ENCODE measurements around the gene ZNF423. TPM values are rescaled to one million over a fixed set of nuclear protein-coding genes. Genes with fewer than 3 reads are reported as not detected.

Gene ZNF423
- total and polyA plus RNA-seq, 4 donors, result 1.1 to 14.8 (median 3.3) TPM

DNA sequence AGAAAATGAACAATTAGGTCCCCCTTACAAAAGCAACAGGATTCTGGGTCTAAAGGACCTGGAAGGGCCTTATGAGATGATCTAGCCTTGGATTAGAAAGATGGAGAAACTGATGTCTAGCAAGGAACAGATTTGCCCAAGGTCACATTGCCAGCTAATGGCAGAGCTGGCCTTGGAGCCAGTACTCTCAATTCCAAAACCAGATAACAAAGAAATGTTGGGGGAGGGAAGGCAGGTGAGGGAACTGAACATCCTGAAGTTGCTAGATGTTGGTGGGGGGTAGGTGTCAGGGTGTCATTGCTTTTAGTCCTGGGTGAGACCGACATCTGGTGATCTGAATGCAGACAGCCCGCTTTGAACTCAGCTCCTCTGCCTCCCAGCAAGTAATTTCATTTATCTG lies 11.3 kb upstream of the ZNF423 start:
- H3K27ac ChIP-seq (ENCODE audit: low read depth in 1 of 2, low read length in 1 of 2), result no peak overlapping the region
- no peak for DNase-seq
- H3K4me1 ChIP-seq (ENCODE audit: control insufficient read depth in 5 of 5, insufficient read depth in 5 of 5, low read length in 5 of 5), result peaks cover 0 to 26% (median 4%) of the 10 kb centered on the region in 5 donors
- no peaks in the 10 kb centered on the region for H3K9me3 ChIP-seq (ENCODE audit: control insufficient read depth in 4 of 4, insufficient read depth in 3 of 4, low read length in 3 of 4)
- H3K9ac ChIP-seq (ENCODE audit: insufficient read depth in 1 of 2, low read length in 2 of 2), result no peak overlapping the region
- TF ChIP-seq, protein P1, sequence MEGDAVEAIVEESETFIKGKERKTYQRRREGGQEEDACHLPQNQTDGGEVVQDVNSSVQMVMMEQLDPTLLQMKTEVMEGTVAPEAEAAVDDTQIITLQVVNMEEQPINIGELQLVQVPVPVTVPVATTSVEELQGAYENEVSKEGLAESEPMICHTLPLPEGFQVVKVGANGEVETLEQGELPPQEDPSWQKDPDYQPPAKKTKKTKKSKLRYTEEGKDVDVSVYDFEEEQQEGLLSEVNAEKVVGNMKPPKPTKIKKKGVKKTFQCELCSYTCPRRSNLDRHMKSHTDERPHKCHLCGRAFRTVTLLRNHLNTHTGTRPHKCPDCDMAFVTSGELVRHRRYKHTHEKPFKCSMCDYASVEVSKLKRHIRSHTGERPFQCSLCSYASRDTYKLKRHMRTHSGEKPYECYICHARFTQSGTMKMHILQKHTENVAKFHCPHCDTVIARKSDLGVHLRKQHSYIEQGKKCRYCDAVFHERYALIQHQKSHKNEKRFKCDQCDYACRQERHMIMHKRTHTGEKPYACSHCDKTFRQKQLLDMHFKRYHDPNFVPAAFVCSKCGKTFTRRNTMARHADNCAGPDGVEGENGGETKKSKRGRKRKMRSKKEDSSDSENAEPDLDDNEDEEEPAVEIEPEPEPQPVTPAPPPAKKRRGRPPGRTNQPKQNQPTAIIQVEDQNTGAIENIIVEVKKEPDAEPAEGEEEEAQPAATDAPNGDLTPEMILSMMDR (IDR thresholded peaks at IDR 0.05; ENCODE audit: control extremely low read depth, extremely low read depth), result no peak
- no peak for ATAC-seq (ENCODE audit: insufficient read depth, low FRiP score)
- no peaks in the 10 kb centered on the region for H3K27me3 ChIP-seq (ENCODE audit: control insufficient read depth in 3 of 3, insufficient read depth in 3 of 3, low read length in 2 of 3)
- H3K4me3 ChIP-seq, result no peak overlapping the region
- WGBS, 2 donors, result 92 to 97% methylated on average over 2 of the region's 2 CpGs
- H3K36me3 ChIP-seq (ENCODE audit: control insufficient read depth in 4 of 4, insufficient read depth in 4 of 4, low read length in 4 of 4), result no peaks in the 10 kb centered on the region

DNA sequence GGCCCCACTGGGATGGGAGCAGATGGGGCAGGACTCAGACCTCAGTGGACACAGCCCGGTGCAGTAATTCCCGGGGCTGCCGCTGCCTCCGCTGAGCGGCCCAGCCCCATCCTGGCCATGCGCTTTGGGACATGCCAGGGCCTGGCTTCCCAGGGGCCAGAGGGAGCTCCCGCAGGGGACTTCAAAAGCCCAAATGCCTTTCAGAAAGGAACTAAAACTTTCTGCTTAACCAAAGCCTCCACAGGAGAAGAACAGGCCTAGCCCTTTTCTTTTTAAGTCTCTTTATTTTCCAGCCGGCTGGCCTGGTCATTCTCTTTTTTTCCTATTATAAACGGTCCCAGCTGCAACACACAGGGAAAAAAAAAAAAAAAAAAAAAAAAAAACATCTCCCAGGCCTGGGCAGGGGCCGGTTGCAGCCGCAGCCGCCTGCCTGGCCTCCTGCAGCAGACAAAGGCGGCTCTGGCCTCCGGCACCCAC lies 10.7 kb upstream of the ZNF423 start:
- no peaks in the 10 kb centered on the region for H3K27me3 ChIP-seq (ENCODE audit: control insufficient read depth in 3 of 3, insufficient read depth in 3 of 3, low read length in 2 of 3)
- no peak for ATAC-seq (ENCODE audit: insufficient read depth, low FRiP score)

DNA sequence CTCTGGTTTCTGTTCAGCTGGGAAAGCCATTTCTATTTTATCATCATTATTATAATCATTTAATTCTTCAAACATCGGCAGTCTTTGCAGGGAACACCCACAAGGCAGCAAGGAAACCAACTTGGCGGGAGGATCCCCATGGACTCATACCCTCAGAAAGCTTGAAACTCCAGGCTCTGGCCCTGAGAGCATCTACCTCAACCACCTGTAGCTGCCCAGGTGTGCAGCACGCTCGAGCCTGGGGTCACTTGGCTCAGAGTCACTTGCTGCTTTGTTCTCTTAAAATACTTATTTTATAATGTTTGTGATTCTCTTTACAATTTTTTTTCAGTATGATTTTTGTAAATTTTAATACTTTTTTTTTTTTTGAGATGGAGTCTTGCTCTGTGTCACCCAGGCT lies 6.8 kb upstream of the ZNF423 start:
- WGBS, 2 donors, result 80 to 84% methylated on average over 4 of the region's 4 CpGs
- TF ChIP-seq, protein P1 (IDR thresholded peaks at IDR 0.05; ENCODE audit: control extremely low read depth, extremely low read depth), result no peak
- no peaks in the 10 kb centered on the region for H3K9me3 ChIP-seq (ENCODE audit: control insufficient read depth in 4 of 4, insufficient read depth in 3 of 4, low read length in 3 of 4)
- H3K9ac ChIP-seq (ENCODE audit: insufficient read depth in 1 of 2, low read length in 2 of 2), result no peak overlapping the region
- H3K36me3 ChIP-seq (ENCODE audit: control insufficient read depth in 4 of 4, insufficient read depth in 4 of 4, low read length in 4 of 4), result no peaks in the 10 kb centered on the region
- ATAC-seq (ENCODE audit: insufficient read depth, low FRiP score) (no peak), DNase-seq (no peak)
- H3K4me1 ChIP-seq (ENCODE audit: control insufficient read depth in 5 of 5, insufficient read depth in 5 of 5, low read length in 5 of 5), result peaks cover 0 to 34% (median 9%) of the 10 kb centered on the region in 5 donors
- no peaks in the 10 kb centered on the region for H3K27me3 ChIP-seq (ENCODE audit: control insufficient read depth in 3 of 3, insufficient read depth in 3 of 3, low read length in 2 of 3)
- no peak overlapping the region for H3K27ac ChIP-seq (ENCODE audit: low read depth in 1 of 2, low read length in 1 of 2)
- no peak overlapping the region for H3K4me3 ChIP-seq

More for the DNA sequence above, 10.7 kb upstream of the ZNF423 start:
- no peak overlapping the region for H3K9ac ChIP-seq (ENCODE audit: insufficient read depth in 1 of 2, low read length in 2 of 2)
- H3K36me3 ChIP-seq (ENCODE audit: control insufficient read depth in 4 of 4, insufficient read depth in 4 of 4, low read length in 4 of 4), result no peaks in the 10 kb centered on the region
- peak in 2 of 3 donors; percentile 72 to 77 for DNase-seq
- peaks cover 0 to 30% (median 4%) of the 10 kb centered on the region in 5 donors for H3K4me1 ChIP-seq (ENCODE audit: control insufficient read depth in 5 of 5, insufficient read depth in 5 of 5, low read length in 5 of 5)
- TF ChIP-seq, protein P1 (IDR thresholded peaks at IDR 0.05; ENCODE audit: control extremely low read depth, extremely low read depth), result no peak
- H3K9me3 ChIP-seq (ENCODE audit: control insufficient read depth in 4 of 4, insufficient read depth in 3 of 4, low read length in 3 of 4), result no peaks in the 10 kb centered on the region
- no peak overlapping the region for H3K27ac ChIP-seq (ENCODE audit: low read depth in 1 of 2, low read length in 1 of 2)
- H3K4me3 ChIP-seq, result no peak overlapping the region
- 84 to 86% methylated on average over 14 of the region's 14 CpGs for WGBS, 2 donors

DNA sequence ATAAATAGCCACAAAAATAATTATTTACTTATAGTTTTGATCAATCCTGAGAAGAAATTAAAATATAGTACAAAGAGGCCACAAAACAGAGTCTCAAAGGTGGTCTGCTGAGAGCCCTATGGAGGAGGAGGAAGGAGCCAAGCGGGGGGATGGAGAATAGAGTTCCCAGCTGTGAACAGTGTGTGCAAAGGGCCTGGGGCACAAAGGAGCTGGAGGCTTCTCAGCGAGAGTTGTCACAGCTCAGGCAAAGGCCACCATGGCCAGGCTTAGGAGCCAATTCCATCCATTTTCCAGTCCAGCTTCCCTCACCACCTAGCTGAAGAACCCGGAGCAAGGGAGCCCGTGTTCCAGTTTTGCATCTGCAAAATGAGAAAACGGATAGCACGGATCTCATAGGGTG lies 5.4 kb upstream of the ZNF423 start:
- no peak overlapping the region for H3K9ac ChIP-seq (ENCODE audit: insufficient read depth in 1 of 2, low read length in 2 of 2)
- 96 to 98% methylated on average over 6 of the region's 6 CpGs for WGBS, 2 donors
- H3K4me1 ChIP-seq (ENCODE audit: control insufficient read depth in 5 of 5, insufficient read depth in 5 of 5, low read length in 5 of 5), result peaks cover 0 to 25% (median 8%) of the 10 kb centered on the region in 5 donors
- DNase-seq, result no peak
- peak overlapping the region in 1 of 2 donors; percentile 10 for H3K27ac ChIP-seq (ENCODE audit: low read depth in 1 of 2, low read length in 1 of 2)
- TF ChIP-seq, protein P1 (IDR thresholded peaks at IDR 0.05; ENCODE audit: control extremely low read depth, extremely low read depth), result no peak
- H3K27me3 ChIP-seq (ENCODE audit: control insufficient read depth in 3 of 3, insufficient read depth in 3 of 3, low read length in 2 of 3), result no peaks in the 10 kb centered on the region
- ATAC-seq (ENCODE audit: insufficient read depth, low FRiP score), result no peak
- H3K36me3 ChIP-seq (ENCODE audit: control insufficient read depth in 4 of 4, insufficient read depth in 4 of 4, low read length in 4 of 4), result no peaks in the 10 kb centered on the region
- no peak overlapping the region for H3K4me3 ChIP-seq
- no peaks in the 10 kb centered on the region for H3K9me3 ChIP-seq (ENCODE audit: control insufficient read depth in 4 of 4, insufficient read depth in 3 of 4, low read length in 3 of 4)

Data from lung (tissue), 12 donors.